Loucy (cell line): ENCODE data around the gene AGPAT1.

Experiments
- H2AFZ ChIP-seq: fragments of 200-600 bp; sonication (generic); 2 replicates; pipeline ENCODE4 v1.6.0; 2016; ENCODE audit warnings: antibody characterized with exemption, mild to moderate bottlenecking, low read length, moderate library complexity
- H3F3A ChIP-seq: fragments of 200-600 bp; 2 replicates; pipeline ENCODE4 v1.6.0; 2016; ENCODE audit warnings: antibody characterized with exemption, low read depth, mild to moderate bottlenecking
- H3K27me3 ChIP-seq: fragments of 200-600 bp; sonication (generic); 2 replicates; pipeline ENCODE4 v1.6.1; 2014; ENCODE audit warnings: low read length, mild to moderate bottlenecking; ENCODE audit not compliant: insufficient read depth, poor library complexity, severe bottlenecking
- H3K36me3 ChIP-seq: fragments of 200-600 bp; sonication (generic); 2 replicates; pipeline ENCODE4 v1.6.1; 2016; ENCODE audit warnings: low read length; ENCODE audit not compliant: insufficient read depth
- H3K4me1 ChIP-seq: fragments of 200-600 bp; sonication (generic); 2 replicates; pipeline ENCODE4 v1.5.1; 2014; ENCODE audit warnings: low read length, mild to moderate bottlenecking; ENCODE audit not compliant: insufficient read depth, poor library complexity, severe bottlenecking
- H3K4me2 ChIP-seq: fragments of 200-600 bp; sonication (generic); 2 replicates; pipeline ENCODE4 v1.6.0; 2014; ENCODE audit warnings: antibody characterized with exemption, low read length, low read depth, mild to moderate bottlenecking; ENCODE audit not compliant: poor library complexity, severe bottlenecking
- H3K4me3 ChIP-seq: fragments of 200-600 bp; sonication (generic); 2 replicates; pipeline ENCODE4 v1.5.1; 2014; ENCODE audit warnings: low read length, mild to moderate bottlenecking, mixed read lengths; ENCODE audit not compliant: poor library complexity, severe bottlenecking
- H3K79me2 ChIP-seq: fragments of 200-600 bp; sonication (generic); 2 replicates; pipeline ENCODE4 v1.6.1; 2014; ENCODE audit warnings: low read length; ENCODE audit not compliant: insufficient read depth
- H3K9ac ChIP-seq: fragments of 200-600 bp; sonication (generic); 2 replicates; pipeline ENCODE4 v1.6.0; 2014; ENCODE audit warnings: mild to moderate bottlenecking, low read depth, low read length, moderate library complexity; ENCODE audit not compliant: poor library complexity, severe bottlenecking
- H3K9me2 ChIP-seq: fragments of 200-600 bp; sonication (generic); replicated peaks from 2 replicates; pipeline ENCODE4 v1.6.1; 2016; ENCODE audit warnings: low read depth, low read length, mixed read lengths
- H3K9me3 ChIP-seq: fragments of 200-600 bp; sonication (generic); 2 replicates; pipeline ENCODE4 v1.6.1; 2014; ENCODE audit warnings: mild to moderate bottlenecking, antibody characterized with exemption, low read length, low read depth; ENCODE audit not compliant: insufficient read depth
- H4K20me1 ChIP-seq: fragments of 200-600 bp; sonication (generic); 2 replicates; pipeline ENCODE4 v1.6.0; 2014; ENCODE audit warnings: antibody characterized with exemption, low read length, mild to moderate bottlenecking; ENCODE audit not compliant: insufficient read depth, poor library complexity, severe bottlenecking
- CTCF ChIP-seq: fragments of 200-600 bp; sonication (generic); conservative IDR thresholded peaks from 2 replicates; pipeline ENCODE4 v1.5.1; 2014; ENCODE audit warnings: mild to moderate bottlenecking, antibody characterized with exemption, low read length
- EZH2phosphoT487 ChIP-seq: fragments of 200-600 bp; IDR thresholded peaks from 2 replicates; pipeline ENCODE4 v1.6.1; 2018; ENCODE audit warnings: antibody characterized with exemption, mild to moderate bottlenecking, moderate library complexity, borderline replicate concordance

Gene AGPAT1

GRCh38 chr6:32203426-32204267 lies 27.8 kb upstream of the AGPAT1 start:
- Histone ChIP-seq H3K79me2 (no peaks in the 10 kb centered on the region), H3K4me3 (no peak overlapping the region), H2AFZ (no peak overlapping the region), H3K9ac (no peak overlapping the region), H3K9me2 (no peaks in the 10 kb centered on the region), H3K9me3 (no peaks in the 10 kb centered on the region), H4K20me1 (no peaks in the 10 kb centered on the region), H3K4me1 (no peaks in the 10 kb centered on the region), H3K36me3 (no peaks in the 10 kb centered on the region), H3K27me3 (no peaks in the 10 kb centered on the region), H3K4me2 (no peak overlapping the region), H3F3A (no peaks in the 10 kb centered on the region)
- TF ChIP-seq EZH2phosphoT487: no peak
- TF ChIP-seq CTCF: no peak

- H3K4me2 ChIP-seq: no peak overlapping the region
- no peaks in the 10 kb centered on the region for H3K27me3 ChIP-seq
- no peaks in the 10 kb centered on the region for H3F3A ChIP-seq
- H3K9me3 ChIP-seq: no peaks in the 10 kb centered on the region
- no peak overlapping the region for H3K9ac ChIP-seq
- no peak overlapping the region for H2AFZ ChIP-seq
- no peaks in the 10 kb centered on the region for H3K36me3 ChIP-seq
- no peaks in the 10 kb centered on the region for H4K20me1 ChIP-seq
- TF ChIP-seq CTCF (no peak), EZH2phosphoT487 (no peak)
- H3K79me2 ChIP-seq: no peaks in the 10 kb centered on the region
- no peaks in the 10 kb centered on the region for H3K9me2 ChIP-seq
- peaks cover 2% of the 10 kb centered on the region for H3K4me1 ChIP-seq
- H3K4me3 ChIP-seq: no peak overlapping the region
Observed at GRCh38 chr6:32202186-32202585, 26.3 kb upstream of the AGPAT1 start.

GRCh38 chr6:32200711-32201475 lies 25.0 kb upstream of the AGPAT1 start:
- no peaks in the 10 kb centered on the region for H3K27me3 ChIP-seq
- H3F3A ChIP-seq: no peaks in the 10 kb centered on the region
- no peak overlapping the region for H3K4me3 ChIP-seq
- H3K79me2 ChIP-seq: peaks cover 10% of the 10 kb centered on the region; the same call in 1 of the 2 replicates
- no peaks in the 10 kb centered on the region for H4K20me1 ChIP-seq
- H3K36me3 ChIP-seq: no peaks in the 10 kb centered on the region
- no peak overlapping the region for H3K4me2 ChIP-seq
- no peak overlapping the region for H3K9ac ChIP-seq
- no peak overlapping the region for H2AFZ ChIP-seq
- H3K4me1 ChIP-seq: peaks cover 7% of the 10 kb centered on the region
- TF ChIP-seq CTCF (no peak), EZH2phosphoT487 (no peak)
- H3K9me2 ChIP-seq: no peaks in the 10 kb centered on the region
- no peaks in the 10 kb centered on the region for H3K9me3 ChIP-seq
